HEK293 (cell line): ENCODE results near the gene CD5L.

Experiments
- CTCF ChIA-PET: fragments of 350-600 bp; formaldehyde crosslinking; extraction: SDS; loops from one replicate; lab custom pipeline; 2021; ENCODE audit warnings: antibody characterized with exemption; lab: Yijun Ruan, JAX
- POLR2A ChIA-PET: fragments of 300-600 bp; formaldehyde crosslinking; extraction: SDS; loops from one replicate; lab custom pipeline; 2020; ENCODE audit warnings: antibody characterized with exemption, inconsistent platforms; lab: Yijun Ruan, JAX
- H3K27ac ChIP-seq: fragments of 200-500 bp; sonication (Bioruptor generic); 2 replicates; pipeline ENCODE4 v1.5.1; 2014; ENCODE audit warnings: low read depth, low read length, control low read depth, inconsistent platforms; ENCODE audit errors: extremely low read depth
- H3K36me3 ChIP-seq, 2 experiments: fragments of 200-500 bp in 1 of 2; sonication (Bioruptor generic) in 1 of 2; 1 replicate in 1 of 2; 2 replicates in 1 of 2; pipeline ENCODE4 v1.5.1; 2014 to 2017; ENCODE audit warnings: inconsistent platforms in 2 of 2, low read length in 2 of 2; ENCODE audit not compliant: control insufficient read depth in 2 of 2, insufficient read depth in 1 of 2
- H3K4me1 ChIP-seq: fragments of 200-500 bp; sonication (Bioruptor generic); 2 replicates; pipeline ENCODE4 v1.5.1; 2014; ENCODE audit warnings: mild to moderate bottlenecking, low read length, inconsistent platforms; ENCODE audit not compliant: control insufficient read depth, insufficient read depth
- H3K4me3 ChIP-seq: 2 replicates; pipeline ENCODE4 v1.5.1; 2011; ENCODE audit warnings: low read depth, mild to moderate bottlenecking, control low read depth, low read length, moderate library complexity
- H3K9me3 ChIP-seq: fragments of 200-500 bp; sonication (Bioruptor generic); 2 replicates; pipeline ENCODE4 v1.5.1; 2014; ENCODE audit warnings: low read depth, low read length, inconsistent platforms; ENCODE audit not compliant: control insufficient read depth, insufficient read depth
- ATF2 ChIP-seq: fragments of 450-650 bp; formaldehyde crosslinking; IDR thresholded peaks from 2 replicates; pipeline ENCODE4 v1.5.1; 2016; ENCODE audit warnings: missing biosample characterization, missing genetic modification characterization, low read depth
- BCL11A ChIP-seq: fragments of 450-650 bp; formaldehyde crosslinking; IDR thresholded peaks from 2 replicates; pipeline ENCODE4 v1.5.1; 2016; ENCODE audit warnings: low read depth, missing biosample characterization, missing genetic modification characterization
- EGR2 ChIP-seq: fragments of 450-650 bp; formaldehyde crosslinking; IDR thresholded peaks from 2 replicates; pipeline ENCODE4 v1.5.1; 2016; ENCODE audit warnings: low read depth, missing biosample characterization, missing genetic modification characterization
- GLI4 ChIP-seq: fragments of 450-650 bp; formaldehyde crosslinking; IDR thresholded peaks from 2 replicates; pipeline ENCODE4 v1.5.1; 2016; ENCODE audit warnings: missing biosample characterization, missing genetic modification characterization
- GLIS1 ChIP-seq: fragments of 450-650 bp; formaldehyde crosslinking; IDR thresholded peaks from 2 replicates; pipeline ENCODE4 v1.5.1; 2016; ENCODE audit warnings: missing biosample characterization, missing genetic modification characterization
- KLF17 ChIP-seq: fragments of 450-650 bp; formaldehyde crosslinking; IDR thresholded peaks from 2 replicates; pipeline ENCODE4 v1.5.1; 2016; ENCODE audit warnings: missing biosample characterization, missing genetic modification characterization
- KLF8 ChIP-seq: fragments of 450-650 bp; formaldehyde crosslinking; IDR thresholded peaks from 2 replicates; pipeline ENCODE4 v1.5.1; 2016; ENCODE audit warnings: missing biosample characterization, missing genetic modification characterization
- MYNN ChIP-seq: fragments of 450-650 bp; formaldehyde crosslinking; IDR thresholded peaks from 2 replicates; pipeline ENCODE4 v1.5.1; 2016; ENCODE audit warnings: missing biosample characterization, missing genetic modification characterization, borderline replicate concordance
- PRDM1 ChIP-seq: fragments of 450-650 bp; formaldehyde crosslinking; IDR thresholded peaks from 2 replicates; pipeline ENCODE4; 2016; ENCODE audit warnings: missing biosample characterization, missing genetic modification characterization
- WT1 ChIP-seq: fragments of 450-650 bp; formaldehyde crosslinking; IDR thresholded peaks from 2 replicates; pipeline ENCODE4 v1.5.1; 2016; ENCODE audit warnings: missing biosample characterization, missing genetic modification characterization
- ZFP69B ChIP-seq: fragments of 450-650 bp; formaldehyde crosslinking; IDR thresholded peaks from 2 replicates; pipeline ENCODE4 v1.5.1; 2016; ENCODE audit warnings: missing biosample characterization, missing genetic modification characterization
- ZNF112 ChIP-seq: fragments of 450-650 bp; formaldehyde crosslinking; IDR thresholded peaks from 2 replicates; pipeline ENCODE4 v1.5.0; 2017; ENCODE audit warnings: missing biosample characterization, missing genetic modification characterization
- ZNF114 ChIP-seq: fragments of 450-650 bp; formaldehyde crosslinking; IDR thresholded peaks from 2 replicates; pipeline ENCODE4 v1.5.0; 2017; ENCODE audit warnings: missing biosample characterization, missing genetic modification characterization
- ZNF174 ChIP-seq: fragments of 450-650 bp; formaldehyde crosslinking; IDR thresholded peaks from 2 replicates; pipeline ENCODE4 v1.5.0; 2017; ENCODE audit warnings: missing biosample characterization, mild to moderate bottlenecking, missing genetic modification characterization
- ZNF23 ChIP-seq: fragments of 450-650 bp; formaldehyde crosslinking; IDR thresholded peaks from 2 replicates; pipeline ENCODE4 v1.5.1; 2016; ENCODE audit warnings: missing biosample characterization, missing genetic modification characterization, borderline replicate concordance
- ZNF24 ChIP-seq: fragments of 450-650 bp; formaldehyde crosslinking; IDR thresholded peaks from 2 replicates; pipeline ENCODE4 v1.5.1; 2016; ENCODE audit warnings: missing biosample characterization, missing genetic modification characterization
- ZNF274 ChIP-seq, 2 experiments: fragments of 200-500 bp in 1 of 2; fragments of 450-650 bp in 1 of 2; sonication (Bioruptor generic) in 1 of 2; formaldehyde crosslinking in 1 of 2; IDR thresholded peaks; 2 replicates each; pipeline versions ENCODE4 v1.5.1 to v1.6.1; 2014 to 2016; ENCODE audit warnings: borderline replicate concordance in 1 of 2, inconsistent platforms in 1 of 2, low read length in 1 of 2, missing biosample characterization in 1 of 2, missing genetic modification characterization in 1 of 2
- ZNF350 ChIP-seq: fragments of 450-650 bp; formaldehyde crosslinking; IDR thresholded peaks from 2 replicates; pipeline ENCODE4 v1.5.0; 2017; ENCODE audit warnings: missing biosample characterization, mild to moderate bottlenecking, missing genetic modification characterization
- ZNF521 ChIP-seq: fragments of 450-650 bp; formaldehyde crosslinking; IDR thresholded peaks from 2 replicates; pipeline ENCODE4 v1.5.1; 2017; ENCODE audit warnings: missing biosample characterization, mild to moderate bottlenecking, missing genetic modification characterization
- ZNF530 ChIP-seq: fragments of 450-650 bp; formaldehyde crosslinking; IDR thresholded peaks from 2 replicates; pipeline ENCODE4 v1.5.1; 2016; ENCODE audit warnings: low read depth, missing biosample characterization, missing genetic modification characterization
- ZNF549 ChIP-seq: fragments of 450-650 bp; IDR thresholded peaks from 2 replicates; pipeline ENCODE4 v1.5.1; 2018; ENCODE audit warnings: missing biosample characterization, missing genetic modification characterization, mild to moderate bottlenecking, inconsistent platforms, moderate library complexity
- ZNF768 ChIP-seq: fragments of 450-650 bp; formaldehyde crosslinking; IDR thresholded peaks from 2 replicates; pipeline ENCODE4 v1.5.1; 2018; ENCODE audit warnings: missing biosample characterization, mild to moderate bottlenecking, missing genetic modification characterization
- ZNF792 ChIP-seq: fragments of 450-650 bp; formaldehyde crosslinking; IDR thresholded peaks from 2 replicates; pipeline ENCODE4 v1.5.1; 2016; ENCODE audit warnings: missing biosample characterization, missing genetic modification characterization
- ZSCAN16 ChIP-seq: fragments of 450-650 bp; formaldehyde crosslinking; IDR thresholded peaks from 2 replicates; pipeline ENCODE4 v1.5.1; 2016; ENCODE audit warnings: missing biosample characterization, missing genetic modification characterization
- TF ChIP-seq, protein P1 (sequence below): fragments of 450-650 bp; formaldehyde crosslinking; IDR thresholded peaks from 2 replicates; pipeline ENCODE4 v1.5.1; 2016; ENCODE audit warnings: missing biosample characterization, missing genetic modification characterization, borderline replicate concordance
- TF ChIP-seq, protein P2 (sequence below): fragments of 450-650 bp; formaldehyde crosslinking; IDR thresholded peaks from 2 replicates; pipeline ENCODE4; 2016; ENCODE audit warnings: missing biosample characterization, missing genetic modification characterization

The CD5L gene

DNA sequence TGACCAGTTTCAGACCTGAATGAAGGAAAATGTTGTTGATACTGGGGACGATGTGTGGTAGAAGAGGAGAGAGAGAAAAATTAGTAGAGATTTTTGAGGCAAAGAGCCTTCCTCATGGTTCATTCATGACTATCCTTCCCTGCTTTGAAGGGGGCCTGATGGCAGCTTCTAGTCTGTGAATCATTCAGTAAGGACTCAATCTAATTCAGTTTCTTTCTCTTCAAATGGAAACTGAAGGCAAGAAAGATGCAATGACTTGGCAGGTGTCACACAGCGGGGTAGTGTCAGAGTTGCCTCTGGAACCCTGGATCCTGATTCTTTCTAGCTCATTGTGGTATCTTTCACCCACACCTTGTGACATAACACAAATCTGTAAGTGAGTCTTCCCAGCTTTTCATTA is 14.9 kb upstream of the CD5L start:
- Histone ChIP-seq H3K27ac (no peak overlapping the region), H3K4me3 (no peak overlapping the region), H3K4me1 (no peaks in the 10 kb centered on the region), H3K36me3 (no peaks in the 10 kb centered on the region), H3K9me3 (no peaks in the 10 kb centered on the region)
- TF ChIP-seq ZNF23 (tag by site-specific recombination) (no peak), ZNF521 (no peak), GLIS1 (tag by site-specific recombination) (no peak), ZNF174 (tag by site-specific recombination) (no peak), ZFP69B (tag by site-specific recombination) (no peak), ATF2 (tag by site-specific recombination) (no peak), ZNF274 (IDR thresholded peaks at IDR 0.05; ENCODE audit: low read length) (no peak), ZNF274 (tag by site-specific recombination; IDR thresholded peaks at IDR 0.05; ENCODE audit: borderline replicate concordance) (no peak), ZNF112 (tag by site-specific recombination) (no peak), ZNF792 (tag by site-specific recombination) (no peak), ZNF350 (no peak), GLI4 (no peak)
- ChIA-PET CTCF (no interaction called here), POLR2A (no interaction called here)

DNA sequence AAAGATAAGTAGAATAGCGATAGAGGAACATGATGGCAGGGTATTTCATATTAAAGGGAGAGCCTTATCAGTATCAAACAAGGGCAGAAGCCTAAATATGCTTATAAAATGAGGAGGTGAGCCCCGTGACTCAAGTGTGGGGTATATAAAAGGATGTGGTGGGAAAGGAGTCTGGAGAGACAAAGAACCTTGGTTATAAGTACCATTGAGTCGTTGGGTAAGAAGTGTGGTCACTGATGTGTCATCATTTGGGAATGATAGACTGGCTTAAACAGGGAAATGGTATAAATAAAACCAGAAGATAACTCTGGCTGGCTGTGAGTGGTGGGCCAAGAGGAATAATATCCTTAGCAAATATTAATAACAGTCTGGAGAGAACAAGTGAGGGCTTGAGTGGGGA is 10.9 kb upstream of the CD5L start:
- Histone ChIP-seq H3K9me3 (no peaks in the 10 kb centered on the region), H3K36me3 (no peaks in the 10 kb centered on the region), H3K27ac (no peak overlapping the region), H3K4me3 (no peak overlapping the region), H3K4me1 (no peaks in the 10 kb centered on the region)
- ChIA-PET POLR2A (no interaction called here), CTCF (no interaction called here)
- no peak for TF ChIP-seq ZNF114 (tag by site-specific recombination)
- TF ChIP-seq ZSCAN16 (tag by site-specific recombination) = no peak
- TF ChIP-seq GLI4 = no peak
- TF ChIP-seq BCL11A = no peak
- TF ChIP-seq ZNF768 (tag by site-specific recombination) = no peak
- no peak for TF ChIP-seq PRDM1 (tag by site-specific recombination)
- no peak for TF ChIP-seq KLF17
- no peak for TF ChIP-seq KLF8 (tag by site-specific recombination)
- no peak for TF ChIP-seq MYNN (tag by site-specific recombination)
- TF ChIP-seq EGR2 = no peak
- no peak for TF ChIP-seq ZNF549
- no peak for TF ChIP-seq ZNF24 (tag by site-specific recombination)
- TF ChIP-seq, protein P1, sequence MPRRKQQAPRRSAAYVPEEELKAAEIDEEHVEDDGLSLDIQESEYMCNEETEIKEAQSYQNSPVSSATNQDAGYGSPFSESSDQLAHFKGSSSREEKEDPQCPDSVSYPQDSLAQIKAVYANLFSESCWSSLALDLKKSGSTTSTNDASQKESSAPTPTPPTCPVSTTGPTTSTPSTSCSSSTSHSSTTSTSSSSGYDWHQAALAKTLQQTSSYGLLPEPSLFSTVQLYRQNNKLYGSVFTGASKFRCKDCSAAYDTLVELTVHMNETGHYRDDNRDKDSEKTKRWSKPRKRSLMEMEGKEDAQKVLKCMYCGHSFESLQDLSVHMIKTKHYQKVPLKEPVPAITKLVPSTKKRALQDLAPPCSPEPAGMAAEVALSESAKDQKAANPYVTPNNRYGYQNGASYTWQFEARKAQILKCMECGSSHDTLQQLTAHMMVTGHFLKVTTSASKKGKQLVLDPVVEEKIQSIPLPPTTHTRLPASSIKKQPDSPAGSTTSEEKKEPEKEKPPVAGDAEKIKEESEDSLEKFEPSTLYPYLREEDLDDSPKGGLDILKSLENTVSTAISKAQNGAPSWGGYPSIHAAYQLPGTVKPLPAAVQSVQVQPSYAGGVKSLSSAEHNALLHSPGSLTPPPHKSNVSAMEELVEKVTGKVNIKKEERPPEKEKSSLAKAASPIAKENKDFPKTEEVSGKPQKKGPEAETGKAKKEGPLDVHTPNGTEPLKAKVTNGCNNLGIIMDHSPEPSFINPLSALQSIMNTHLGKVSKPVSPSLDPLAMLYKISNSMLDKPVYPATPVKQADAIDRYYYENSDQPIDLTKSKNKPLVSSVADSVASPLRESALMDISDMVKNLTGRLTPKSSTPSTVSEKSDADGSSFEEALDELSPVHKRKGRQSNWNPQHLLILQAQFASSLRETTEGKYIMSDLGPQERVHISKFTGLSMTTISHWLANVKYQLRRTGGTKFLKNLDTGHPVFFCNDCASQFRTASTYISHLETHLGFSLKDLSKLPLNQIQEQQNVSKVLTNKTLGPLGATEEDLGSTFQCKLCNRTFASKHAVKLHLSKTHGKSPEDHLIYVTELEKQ (tag by site-specific recombination) = no peak
- TF ChIP-seq, protein P2, sequence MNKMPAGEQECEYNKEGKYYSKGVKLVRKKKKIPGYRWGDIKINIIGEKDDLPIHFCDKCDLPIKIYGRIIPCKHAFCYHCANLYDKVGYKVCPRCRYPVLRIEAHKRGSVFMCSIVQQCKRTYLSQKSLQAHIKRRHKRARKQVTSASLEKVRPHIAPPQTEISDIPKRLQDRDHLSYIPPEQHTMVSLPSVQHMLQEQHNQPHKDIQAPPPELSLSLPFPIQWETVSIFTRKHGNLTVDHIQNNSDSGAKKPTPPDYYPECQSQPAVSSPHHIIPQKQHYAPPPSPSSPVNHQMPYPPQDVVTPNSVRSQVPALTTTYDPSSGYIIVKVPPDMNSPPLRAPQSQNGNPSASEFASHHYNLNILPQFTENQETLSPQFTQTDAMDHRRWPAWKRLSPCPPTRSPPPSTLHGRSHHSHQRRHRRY (tag by site-specific recombination) = no peak
- TF ChIP-seq WT1 (tag by site-specific recombination) = no peak
- TF ChIP-seq ZNF530 (tag by site-specific recombination) = no peak
